ENCODE results near the gene SCAANT1. TPM values are rescaled to one million over a fixed set of nuclear protein-coding genes. Genes with fewer than 3 reads are reported as not detected.
A peak's percentile ranks its signal among the peaks of the same experiment; 100 is the strongest.

Gene SCAANT1
- total RNA-seq, 5 donors from 2014 or later (not counting 1 experiment from before 2014, with no cell fraction given), result 5.7 TPM; not detected in 4

GRCh38 chr3:63909431-63909830 lies 2.8 kb downstream of the SCAANT1 start:
- Mint-ChIP-seq H3K36me3 (peaks cover 1% of the 10 kb centered on the region), H3K4me1 (peaks cover 24 to 39% (median 37%) of the 10 kb centered on the region in 3 donors), H3K4me3 (no peak overlapping the region), H3K27ac (peak overlapping the region in 1 of 2 donors; percentile 95), H3K27me3 (no peaks in the 10 kb centered on the region), H3K9me3 (no peaks in the 10 kb centered on the region)
- 100% methylated on average over 1 of the region's 2 CpGs for WGBS (ENCODE audit: insufficient coverage)
- Histone ChIP-seq H3K4me3 (ENCODE audit: control insufficient read depth in 1 of 2, extremely low read depth in 1 of 2, low read length in 1 of 2) (no peak overlapping the region), H3K4me1 (ENCODE audit: control insufficient read depth in 1 of 2, extremely low read depth in 1 of 2, insufficient read depth in 2 of 2, low read length in 2 of 2) (peaks cover 14 to 19% of the 10 kb centered on the region in 2 experiments), H3K9me3 (no peaks in the 10 kb centered on the region), H3K27ac (ENCODE audit: low read length) (peak overlapping the region; percentile 87), H3K27me3 (replicated peaks in 1 of 2; ENCODE audit: control insufficient read depth in 2 of 2, extremely low read depth in 1 of 2, insufficient read depth in 2 of 2, low read length in 1 of 2) (no peaks in the 10 kb centered on the region), H3K36me3 (ENCODE audit: control insufficient read depth in 2 of 2, extremely low read depth in 1 of 2, insufficient read depth in 1 of 2, low read length in 1 of 2) (peaks cover 0 to 2% of the 10 kb centered on the region in 2 donors)
- DNase-seq (no peak), ATAC-seq (replicated peaks in 1 of 4) (no peak)
- ChIA-PET CTCF (interaction anchor here in 1 of 2 donors (1.4 kb wide), 1 partner anchor 114 kb away, joined by 5 read pairs; the partner anchor contains the start of gene PSMD6), POLR2A (interaction anchor here (0.6 to 1.4 kb wide), 3 partner anchors 16 to 63 kb away, joined by 3 to 5 read pairs (median 3); no protein-coding TSS in a partner anchor)

- H3K27ac ChIP-seq (ENCODE audit: low read length), result no peak overlapping the region
- no peak overlapping the region for H3K4me3 ChIP-seq (ENCODE audit: control insufficient read depth in 1 of 2, extremely low read depth in 1 of 2, low read length in 1 of 2)
- H3K27ac Mint-ChIP-seq, result peak overlapping the region; percentile 31 to 59
- ATAC-seq (replicated peaks in 1 of 4) (no peak), DNase-seq (no peak)
- ChIA-PET POLR2A (no interaction called here), CTCF (no interaction called here)
- no CpG with 5 or more reads among the region's 1 CpG for WGBS (ENCODE audit: insufficient coverage)
- no peaks in the 10 kb centered on the region for H3K27me3 ChIP-seq (replicated peaks in 1 of 2; ENCODE audit: control insufficient read depth in 2 of 2, extremely low read depth in 1 of 2, insufficient read depth in 2 of 2, low read length in 1 of 2)
- H3K9me3 ChIP-seq, result no peaks in the 10 kb centered on the region
- no peak overlapping the region for H3K4me3 Mint-ChIP-seq
- peaks cover 20 to 32% (median 31%) of the 10 kb centered on the region in 3 donors for H3K4me1 Mint-ChIP-seq
- H3K36me3 ChIP-seq (ENCODE audit: control insufficient read depth in 2 of 2, extremely low read depth in 1 of 2, insufficient read depth in 1 of 2, low read length in 1 of 2), result peaks cover 0 to 2% of the 10 kb centered on the region in 2 donors
- peaks cover 14 to 18% of the 10 kb centered on the region in 2 experiments for H3K4me1 ChIP-seq (ENCODE audit: control insufficient read depth in 1 of 2, extremely low read depth in 1 of 2, insufficient read depth in 2 of 2, low read length in 2 of 2)
- H3K9me3 Mint-ChIP-seq, result no peaks in the 10 kb centered on the region
- H3K36me3 Mint-ChIP-seq, result no peaks in the 10 kb centered on the region
- no peaks in the 10 kb centered on the region for H3K27me3 Mint-ChIP-seq
Measured at GRCh38 chr3:63908776-63909175, 3.4 kb downstream of the SCAANT1 start.

- ChIA-PET CTCF (no interaction called here), POLR2A (interaction anchor here in 1 of 2 donors (0.5 kb wide), 1 partner anchor 71 kb away, joined by 3 read pairs; no protein-coding TSS in a partner anchor)
- H3K4me3 ChIP-seq (ENCODE audit: control insufficient read depth in 1 of 2, extremely low read depth in 1 of 2, low read length in 1 of 2), result no peak overlapping the region
- H3K4me1 ChIP-seq (ENCODE audit: control insufficient read depth in 1 of 2, extremely low read depth in 1 of 2, insufficient read depth in 2 of 2, low read length in 2 of 2), result peaks cover 10 to 12% of the 10 kb centered on the region in 2 experiments
- H3K4me3 Mint-ChIP-seq, result no peak overlapping the region
- no peak for ATAC-seq (replicated peaks in 1 of 4)
- peak overlapping the region; percentile 31 to 59 for H3K27ac Mint-ChIP-seq
- DNase-seq, result no peak
- no peaks in the 10 kb centered on the region for H3K36me3 Mint-ChIP-seq
- WGBS (ENCODE audit: insufficient coverage), result 83% methylated on average over 1 of the region's 2 CpGs
- no peaks in the 10 kb centered on the region for H3K9me3 ChIP-seq
- no peaks in the 10 kb centered on the region for H3K27me3 ChIP-seq (replicated peaks in 1 of 2; ENCODE audit: control insufficient read depth in 2 of 2, extremely low read depth in 1 of 2, insufficient read depth in 2 of 2, low read length in 1 of 2)
- no peaks in the 10 kb centered on the region for H3K27me3 Mint-ChIP-seq
- peaks cover 0 to 2% of the 10 kb centered on the region in 2 donors for H3K36me3 ChIP-seq (ENCODE audit: control insufficient read depth in 2 of 2, extremely low read depth in 1 of 2, insufficient read depth in 1 of 2, low read length in 1 of 2)
- H3K4me1 Mint-ChIP-seq, result peaks cover 20 to 26% (median 25%) of the 10 kb centered on the region in 3 donors
- no peak overlapping the region for H3K27ac ChIP-seq (ENCODE audit: low read length)
- H3K9me3 Mint-ChIP-seq, result no peaks in the 10 kb centered on the region
Measured at GRCh38 chr3:63908081-63908736, 4.0 kb downstream of the SCAANT1 start.

GRCh38 chr3:63905731-63906620 lies 6.2 kb downstream of the SCAANT1 start:
- Mint-ChIP-seq H3K36me3 (peaks cover 7% of the 10 kb centered on the region), H3K27ac (peak overlapping the region; percentile 4 to 62), H3K4me1 (peaks cover 12 to 16% (median 16%) of the 10 kb centered on the region in 3 donors), H3K27me3 (no peaks in the 10 kb centered on the region), H3K9me3 (no peaks in the 10 kb centered on the region), H3K4me3 (no peak overlapping the region)
- 100% methylated on average over 2 of the region's 4 CpGs for WGBS (ENCODE audit: insufficient coverage)
- H3K27ac ChIP-seq (ENCODE audit: low read length), result no peak overlapping the region
- ATAC-seq (replicated peaks in 1 of 4) (no peak), DNase-seq (no peak)
- H3K9me3 ChIP-seq, result no peaks in the 10 kb centered on the region
- H3K4me3 ChIP-seq (ENCODE audit: control insufficient read depth in 1 of 2, extremely low read depth in 1 of 2, low read length in 1 of 2), result no peak overlapping the region
- H3K4me1 ChIP-seq (ENCODE audit: control insufficient read depth in 1 of 2, extremely low read depth in 1 of 2, insufficient read depth in 2 of 2, low read length in 2 of 2), result peaks cover 0 to 2% of the 10 kb centered on the region in 2 experiments
- ChIA-PET CTCF (no interaction called here), POLR2A (interaction anchor here in 1 of 2 donors (0.6 kb wide), 1 partner anchor 120 kb away, joined by 3 read pairs; no protein-coding TSS in a partner anchor)
- no peaks in the 10 kb centered on the region for H3K27me3 ChIP-seq (replicated peaks in 1 of 2; ENCODE audit: control insufficient read depth in 2 of 2, extremely low read depth in 1 of 2, insufficient read depth in 2 of 2, low read length in 1 of 2)
- peaks cover 0 to 7% of the 10 kb centered on the region in 2 donors for H3K36me3 ChIP-seq (ENCODE audit: control insufficient read depth in 2 of 2, extremely low read depth in 1 of 2, insufficient read depth in 1 of 2, low read length in 1 of 2)

- 71% methylated on average over 2 of the region's 2 CpGs for WGBS (ENCODE audit: insufficient coverage)
- Mint-ChIP-seq H3K27ac (peak overlapping the region; percentile 9 to 18), H3K36me3 (peaks cover 26% of the 10 kb centered on the region), H3K27me3 (no peaks in the 10 kb centered on the region), H3K9me3 (no peaks in the 10 kb centered on the region), H3K4me3 (no peak overlapping the region), H3K4me1 (peaks cover 21 to 32% (median 23%) of the 10 kb centered on the region in 3 donors)
- ChIA-PET POLR2A (no interaction called here), CTCF (no interaction called here)
- H3K4me1 ChIP-seq (ENCODE audit: control insufficient read depth in 1 of 2, extremely low read depth in 1 of 2, insufficient read depth in 2 of 2, low read length in 2 of 2), result no peaks in the 10 kb centered on the region
- no peak overlapping the region for H3K4me3 ChIP-seq (ENCODE audit: control insufficient read depth in 1 of 2, extremely low read depth in 1 of 2, low read length in 1 of 2)
- DNase-seq (no peak), ATAC-seq (replicated peaks in 1 of 4) (no peak)
- H3K36me3 ChIP-seq (ENCODE audit: control insufficient read depth in 2 of 2, extremely low read depth in 1 of 2, insufficient read depth in 1 of 2, low read length in 1 of 2), result peaks cover 3 to 25% of the 10 kb centered on the region in 2 donors
- H3K27ac ChIP-seq (ENCODE audit: low read length), result no peak overlapping the region
- H3K9me3 ChIP-seq, result no peaks in the 10 kb centered on the region
- H3K27me3 ChIP-seq (replicated peaks in 1 of 2; ENCODE audit: control insufficient read depth in 2 of 2, extremely low read depth in 1 of 2, insufficient read depth in 2 of 2, low read length in 1 of 2), result no peaks in the 10 kb centered on the region
Measured at GRCh38 chr3:63900459-63900858, 11.7 kb downstream of the SCAANT1 start.

GRCh38 chr3:63900010-63900409 lies 12.2 kb downstream of the SCAANT1 start:
- no CpG with 5 or more reads among the region's 5 CpGs for WGBS (ENCODE audit: insufficient coverage)
- POLR2A ChIA-PET, result interaction anchor here in 1 of 2 donors (0.7 kb wide), 1 partner anchor 37 kb away, joined by 3 read pairs; no protein-coding TSS in a partner anchor
- no peak for ATAC-seq (replicated peaks in 1 of 4)

More at GRCh38 chr3:63900010-63900409, 12.2 kb downstream of the SCAANT1 start:
- Mint-ChIP-seq H3K36me3 (peaks cover 26% of the 10 kb centered on the region), H3K27ac (no peak overlapping the region), H3K4me1 (peaks cover 25 to 37% (median 28%) of the 10 kb centered on the region in 3 donors), H3K27me3 (no peaks in the 10 kb centered on the region), H3K9me3 (no peaks in the 10 kb centered on the region), H3K4me3 (no peak overlapping the region)
- no peak for DNase-seq
- Histone ChIP-seq H3K27ac (ENCODE audit: low read length) (no peak overlapping the region), H3K4me1 (ENCODE audit: control insufficient read depth in 1 of 2, extremely low read depth in 1 of 2, insufficient read depth in 2 of 2, low read length in 2 of 2) (no peaks in the 10 kb centered on the region), H3K27me3 (replicated peaks in 1 of 2; ENCODE audit: control insufficient read depth in 2 of 2, extremely low read depth in 1 of 2, insufficient read depth in 2 of 2, low read length in 1 of 2) (no peaks in the 10 kb centered on the region), H3K4me3 (ENCODE audit: control insufficient read depth in 1 of 2, extremely low read depth in 1 of 2, low read length in 1 of 2) (no peak overlapping the region), H3K36me3 (ENCODE audit: control insufficient read depth in 2 of 2, extremely low read depth in 1 of 2, insufficient read depth in 1 of 2, low read length in 1 of 2) (peaks cover 3 to 25% of the 10 kb centered on the region in 2 donors), H3K9me3 (no peaks in the 10 kb centered on the region)
- CTCF ChIA-PET, result no interaction called here
